Measurements from ENCODE around the gene GALP.
A peak's percentile ranks its signal among the peaks of the same experiment; 100 is the strongest.
"Not testable (repeated sequence)": the region's sequence is repeated elsewhere in the genome, so short reads cannot be mapped to it uniquely, and the experiment has no call there.

Gene GALP

GRCh38 chr19:56191711-56192110 lies 15.9 kb downstream of the GALP start:
- DNase-seq: no peak

GRCh38 chr19:56193981-56194640 lies 18.3 kb downstream of the GALP start:
- no peak for DNase-seq

GRCh38 chr19:56197646-56198045 lies 21.8 kb downstream of the GALP start, which contains the start of gene ZSCAN5B:
ZSCAN5B (minus strand) TSS chr19:56197783; CDS start chr19:56193052, 4,731 bp downstream.
- not testable (repeated sequence) for DNase-seq

GRCh38 chr19:56199687-56200086 lies 23.9 kb downstream of the GALP start:
- no peak for DNase-seq

- no peak for DNase-seq
Observed at GRCh38 chr19:56201973-56202372, 26.2 kb downstream of the GALP start, which contains the start of gene ZSCAN5C. ZSCAN5C (plus strand) TSS chr19:56202273; CDS start chr19:56205914, 3,641 bp downstream.

GRCh38 chr19:56207581-56207980 lies 31.8 kb downstream of the GALP start:
- DNase-seq: not testable (repeated sequence)

- DNase-seq: no peak
Observed at GRCh38 chr19:56209091-56209490, 33.3 kb downstream of the GALP start.

GRCh38 chr19:56210036-56210435 lies 34.2 kb downstream of the GALP start:
- not testable (repeated sequence) for DNase-seq

GRCh38 chr19:56211718-56212117 lies 35.9 kb downstream of the GALP start:
- DNase-seq: no peak

- DNase-seq: peak in 4 of 14 donors; percentile 6 to 11 (median 8)
Observed at GRCh38 chr19:56217039-56217949, 41.5 kb downstream of the GALP start.

- no peak for DNase-seq
Observed at GRCh38 chr19:56218961-56219360, 43.2 kb downstream of the GALP start.

- DNase-seq: not testable (repeated sequence)
Observed at GRCh38 chr19:56221442-56221841, 45.6 kb downstream of the GALP start.

GRCh38 chr19:56221851-56222250 lies 46.0 kb downstream of the GALP start:
- DNase-seq: no peak

GRCh38 chr19:56222901-56223300 lies 47.1 kb downstream of the GALP start:
- no peak for DNase-seq

GRCh38 chr19:56223481-56223880 lies 47.7 kb downstream of the GALP start:
- DNase-seq: no peak

Data from C1 segment of cervical spinal cord (tissue), 14 donors.